ENCODE measurements around the gene CEP290. TPM values are rescaled to one million over a fixed set of nuclear protein-coding genes. Genes with fewer than 3 reads are reported as not detected.

Gene CEP290
- total and polyA plus RNA-seq, 2 experiments from 2014 or later: 17.3 to 25.7 TPM

DNA sequence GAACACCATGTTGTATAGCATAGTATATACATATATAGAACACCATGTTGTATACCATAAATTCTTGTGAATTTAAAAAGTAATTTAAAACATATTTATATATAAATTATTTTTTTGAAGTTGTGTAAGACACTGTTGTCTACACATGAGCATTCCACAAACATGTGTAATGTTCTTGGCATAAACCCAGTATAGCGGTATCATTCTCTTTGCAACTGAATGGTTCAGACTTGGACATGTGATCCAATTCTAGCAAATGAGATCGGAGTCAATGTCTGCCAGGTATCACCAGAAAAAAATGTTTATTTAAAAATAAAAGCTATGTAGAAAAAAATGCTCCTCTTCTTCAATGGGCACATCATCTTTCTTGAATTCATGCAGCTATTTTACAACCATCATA is 33.9 kb downstream of the CEP290 start:
- Histone ChIP-seq H3F3A (replicated peaks; ENCODE audit: low read depth) (no peaks in the 10 kb centered on the region), H3K4me3 (no peak overlapping the region), H3K9me2 (ENCODE audit: insufficient read depth) (no peaks in the 10 kb centered on the region), H3K4me1 (ENCODE audit: insufficient read depth) (no peaks in the 10 kb centered on the region), H3K4me2 (no peak overlapping the region), H3K36me3 (ENCODE audit: insufficient read depth) (no peaks in the 10 kb centered on the region; the same call in 1 of the 2 replicates), H4K20me1 (replicated peaks; ENCODE audit: insufficient read depth) (no peaks in the 10 kb centered on the region), H3K27ac (ENCODE audit: low read depth) (no peak overlapping the region), H3K27me3 (ENCODE audit: insufficient read depth) (no peaks in the 10 kb centered on the region), H3K79me2 (replicated peaks; ENCODE audit: insufficient read depth) (no peaks in the 10 kb centered on the region), H2AFZ (no peak overlapping the region)
- no peaks in the 10 kb centered on the region for H3K27me3 Mint-ChIP-seq (ENCODE audit: insufficient read depth, low read depth, poor library complexity)
- no peak overlapping the region for H3K4me3 Mint-ChIP-seq
- DNase-seq (ENCODE audit: low spot score): no peak
- no peaks in the 10 kb centered on the region for H3K9me3 Mint-ChIP-seq
- no peak for ATAC-seq
- no peak overlapping the region for H3K27ac Mint-ChIP-seq
- TF ChIP-seq ZNF114 (CRISPR knock-in tag; IDR thresholded peaks at IDR 0.05) (no peak), STAT1 (IDR thresholded peaks at IDR 0.05; ENCODE audit: unreplicated experiment) (no peak), POLR2AphosphoS5 (IDR thresholded peaks at IDR 0.05; ENCODE audit: low read depth) (no peak), ZNF331 (CRISPR knock-in tag; IDR thresholded peaks at IDR 0.05; ENCODE audit: low read depth) (no peak), JUNB (IDR thresholded peaks at IDR 0.05; ENCODE audit: unreplicated experiment) (no peak), REST (IDR thresholded peaks at IDR 0.05; ENCODE audit: unreplicated experiment) (no peak)
- no peaks in the 10 kb centered on the region; the same call in 2 of the 3 replicates for H3K4me1 Mint-ChIP-seq
- peaks cover 8% of the 10 kb centered on the region; the same call in 2 of the 3 replicates for H3K36me3 Mint-ChIP-seq (ENCODE audit: low read depth)

DNA sequence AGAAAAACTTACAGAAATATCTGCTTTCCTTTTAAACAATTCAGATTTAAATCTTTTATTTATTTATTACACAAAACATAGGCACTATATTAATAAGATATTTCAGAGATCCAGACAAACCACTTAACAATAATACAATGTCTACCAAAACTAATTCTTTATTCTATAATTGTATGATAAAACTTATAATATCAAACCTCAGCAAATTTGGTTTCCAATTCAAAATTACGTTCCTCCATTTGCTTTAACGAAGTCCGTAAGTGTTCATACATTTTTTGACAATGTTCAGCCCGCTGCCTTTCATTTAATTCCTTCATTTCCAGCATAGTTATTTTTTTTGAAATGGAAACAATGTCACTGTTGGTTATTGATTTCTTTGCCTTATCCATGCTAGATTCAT is 48.3 kb downstream of the CEP290 start:
- no peak overlapping the region for H3K4me3 ChIP-seq
- no peaks in the 10 kb centered on the region for H3K9me3 Mint-ChIP-seq
- H3K4me3 Mint-ChIP-seq: no peak overlapping the region
- H3K9me2 ChIP-seq (ENCODE audit: insufficient read depth): no peaks in the 10 kb centered on the region
- no peaks in the 10 kb centered on the region for H4K20me1 ChIP-seq (replicated peaks; ENCODE audit: insufficient read depth)
- TF ChIP-seq NANOG (IDR thresholded peaks at IDR 0.05; ENCODE audit: borderline replicate concordance): no peak
- no peak for TF ChIP-seq POLR2AphosphoS5 (IDR thresholded peaks at IDR 0.05; ENCODE audit: low read depth)
- H3K36me3 Mint-ChIP-seq (ENCODE audit: low read depth): peaks cover 6% of the 10 kb centered on the region; the same call in 2 of the 3 replicates
- ATAC-seq (no peak), DNase-seq (ENCODE audit: low spot score) (no peak)
- no peaks in the 10 kb centered on the region for H3K79me2 ChIP-seq (replicated peaks; ENCODE audit: insufficient read depth)
- no peak overlapping the region for H2AFZ ChIP-seq
- no peak overlapping the region for H3K27ac ChIP-seq (ENCODE audit: low read depth)
- no peaks in the 10 kb centered on the region for H3K27me3 Mint-ChIP-seq (ENCODE audit: insufficient read depth, low read depth, poor library complexity)
- H3F3A ChIP-seq (replicated peaks; ENCODE audit: low read depth): no peaks in the 10 kb centered on the region
- no peaks in the 10 kb centered on the region for H3K4me1 ChIP-seq (ENCODE audit: insufficient read depth)
- no peaks in the 10 kb centered on the region for H3K27me3 ChIP-seq (ENCODE audit: insufficient read depth)
- no peak overlapping the region for H3K27ac Mint-ChIP-seq
- H3K4me1 Mint-ChIP-seq: no peaks in the 10 kb centered on the region
- no peak overlapping the region for H3K4me2 ChIP-seq
- no peaks in the 10 kb centered on the region for H3K36me3 ChIP-seq (ENCODE audit: insufficient read depth)

DNA sequence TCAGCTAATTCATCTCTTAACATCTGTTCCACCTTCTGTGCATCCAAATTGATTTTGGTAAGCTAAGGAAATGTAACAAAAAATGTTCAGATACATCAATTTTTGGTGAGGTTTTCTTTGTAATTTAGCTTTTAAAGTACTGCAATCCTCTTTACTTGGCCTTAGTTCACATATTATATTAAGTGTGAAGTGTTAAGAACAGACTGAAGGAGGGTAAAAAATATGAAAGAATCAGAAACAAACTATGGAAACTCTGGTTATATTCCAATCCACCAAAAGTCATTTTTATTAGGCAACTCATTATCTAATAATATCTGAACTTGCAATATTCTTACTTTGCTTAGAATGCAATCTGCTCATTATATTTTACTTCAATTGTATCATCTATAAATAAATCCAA is 49.1 kb downstream of the CEP290 start:
- Histone ChIP-seq H3K4me2 (no peak overlapping the region), H3K4me3 (no peak overlapping the region), H3F3A (replicated peaks; ENCODE audit: low read depth) (no peaks in the 10 kb centered on the region), H4K20me1 (replicated peaks; ENCODE audit: insufficient read depth) (no peaks in the 10 kb centered on the region), H3K4me1 (ENCODE audit: insufficient read depth) (no peaks in the 10 kb centered on the region), H3K79me2 (replicated peaks; ENCODE audit: insufficient read depth) (no peaks in the 10 kb centered on the region), H3K27ac (ENCODE audit: low read depth) (no peak overlapping the region), H2AFZ (no peak overlapping the region), H3K9me2 (ENCODE audit: insufficient read depth) (no peaks in the 10 kb centered on the region), H3K27me3 (ENCODE audit: insufficient read depth) (no peaks in the 10 kb centered on the region), H3K36me3 (ENCODE audit: insufficient read depth) (no peaks in the 10 kb centered on the region)
- ATAC-seq (no peak), DNase-seq (ENCODE audit: low spot score) (no peak)
- no peak overlapping the region for H3K4me3 Mint-ChIP-seq
- no peak overlapping the region for H3K27ac Mint-ChIP-seq
- no peaks in the 10 kb centered on the region for H3K9me3 Mint-ChIP-seq
- no peaks in the 10 kb centered on the region for H3K27me3 Mint-ChIP-seq (ENCODE audit: insufficient read depth, low read depth, poor library complexity)
- no peaks in the 10 kb centered on the region for H3K4me1 Mint-ChIP-seq
- peaks cover 6% of the 10 kb centered on the region; the same call in 2 of the 3 replicates for H3K36me3 Mint-ChIP-seq (ENCODE audit: low read depth)
- TF ChIP-seq, protein P1, sequence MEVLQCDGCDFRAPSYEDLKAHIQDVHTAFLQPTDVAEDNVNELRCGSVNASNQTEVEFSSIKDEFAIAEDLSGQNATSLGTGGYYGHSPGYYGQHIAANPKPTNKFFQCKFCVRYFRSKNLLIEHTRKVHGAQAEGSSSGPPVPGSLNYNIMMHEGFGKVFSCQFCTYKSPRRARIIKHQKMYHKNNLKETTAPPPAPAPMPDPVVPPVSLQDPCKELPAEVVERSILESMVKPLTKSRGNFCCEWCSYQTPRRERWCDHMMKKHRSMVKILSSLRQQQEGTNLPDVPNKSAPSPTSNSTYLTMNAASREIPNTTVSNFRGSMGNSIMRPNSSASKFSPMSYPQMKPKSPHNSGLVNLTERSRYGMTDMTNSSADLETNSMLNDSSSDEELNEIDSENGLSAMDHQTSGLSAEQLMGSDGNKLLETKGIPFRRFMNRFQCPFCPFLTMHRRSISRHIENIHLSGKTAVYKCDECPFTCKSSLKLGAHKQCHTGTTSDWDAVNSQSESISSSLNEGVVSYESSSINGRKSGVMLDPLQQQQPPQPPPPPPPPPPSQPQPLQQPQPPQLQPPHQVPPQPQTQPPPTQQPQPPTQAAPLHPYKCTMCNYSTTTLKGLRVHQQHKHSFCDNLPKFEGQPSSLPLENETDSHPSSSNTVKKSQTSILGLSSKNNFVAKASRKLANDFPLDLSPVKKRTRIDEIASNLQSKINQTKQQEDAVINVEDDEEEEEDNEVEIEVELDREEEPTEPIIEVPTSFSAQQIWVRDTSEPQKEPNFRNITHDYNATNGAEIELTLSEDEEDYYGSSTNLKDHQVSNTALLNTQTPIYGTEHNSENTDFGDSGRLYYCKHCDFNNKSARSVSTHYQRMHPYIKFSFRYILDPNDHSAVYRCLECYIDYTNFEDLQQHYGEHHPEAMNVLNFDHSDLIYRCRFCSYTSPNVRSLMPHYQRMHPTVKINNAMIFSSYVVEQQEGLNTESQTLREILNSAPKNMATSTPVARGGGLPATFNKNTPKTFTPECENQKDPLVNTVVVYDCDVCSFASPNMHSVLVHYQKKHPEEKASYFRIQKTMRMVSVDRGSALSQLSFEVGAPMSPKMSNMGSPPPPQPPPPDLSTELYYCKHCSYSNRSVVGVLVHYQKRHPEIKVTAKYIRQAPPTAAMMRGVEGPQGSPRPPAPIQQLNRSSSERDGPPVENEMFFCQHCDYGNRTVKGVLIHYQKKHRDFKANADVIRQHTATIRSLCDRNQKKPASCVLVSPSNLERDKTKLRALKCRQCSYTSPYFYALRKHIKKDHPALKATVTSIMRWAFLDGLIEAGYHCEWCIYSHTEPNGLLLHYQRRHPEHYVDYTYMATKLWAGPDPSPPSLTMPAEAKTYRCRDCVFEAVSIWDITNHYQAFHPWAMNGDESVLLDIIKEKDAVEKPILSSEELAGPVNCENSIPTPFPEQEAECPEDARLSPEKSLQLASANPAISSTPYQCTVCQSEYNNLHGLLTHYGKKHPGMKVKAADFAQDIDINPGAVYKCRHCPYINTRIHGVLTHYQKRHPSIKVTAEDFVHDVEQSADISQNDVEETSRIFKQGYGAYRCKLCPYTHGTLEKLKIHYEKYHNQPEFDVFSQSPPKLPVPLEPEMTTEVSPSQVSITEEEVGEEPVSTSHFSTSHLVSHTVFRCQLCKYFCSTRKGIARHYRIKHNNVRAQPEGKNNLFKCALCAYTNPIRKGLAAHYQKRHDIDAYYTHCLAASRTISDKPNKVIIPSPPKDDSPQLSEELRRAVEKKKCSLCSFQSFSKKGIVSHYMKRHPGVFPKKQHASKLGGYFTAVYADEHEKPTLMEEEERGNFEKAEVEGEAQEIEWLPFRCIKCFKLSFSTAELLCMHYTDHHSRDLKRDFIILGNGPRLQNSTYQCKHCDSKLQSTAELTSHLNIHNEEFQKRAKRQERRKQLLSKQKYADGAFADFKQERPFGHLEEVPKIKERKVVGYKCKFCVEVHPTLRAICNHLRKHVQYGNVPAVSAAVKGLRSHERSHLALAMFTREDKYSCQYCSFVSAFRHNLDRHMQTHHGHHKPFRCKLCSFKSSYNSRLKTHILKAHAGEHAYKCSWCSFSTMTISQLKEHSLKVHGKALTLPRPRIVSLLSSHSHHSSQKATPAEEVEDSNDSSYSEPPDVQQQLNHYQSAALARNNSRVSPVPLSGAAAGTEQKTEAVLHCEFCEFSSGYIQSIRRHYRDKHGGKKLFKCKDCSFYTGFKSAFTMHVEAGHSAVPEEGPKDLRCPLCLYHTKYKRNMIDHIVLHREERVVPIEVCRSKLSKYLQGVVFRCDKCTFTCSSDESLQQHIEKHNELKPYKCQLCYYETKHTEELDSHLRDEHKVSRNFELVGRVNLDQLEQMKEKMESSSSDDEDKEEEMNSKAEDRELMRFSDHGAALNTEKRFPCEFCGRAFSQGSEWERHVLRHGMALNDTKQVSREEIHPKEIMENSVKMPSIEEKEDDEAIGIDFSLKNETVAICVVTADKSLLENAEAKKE (CRISPR knock-in tag; IDR thresholded peaks at IDR 0.05): no peak
- no peak for TF ChIP-seq ZNF114 (CRISPR knock-in tag; IDR thresholded peaks at IDR 0.05)

Measured in GM23338 (cell line).